ENCODE data around the gene STMN3.
"Not testable (repeated sequence)": the region's sequence is repeated elsewhere in the genome, so short reads cannot be mapped to it uniquely, and the experiment has no call there.

Gene STMN3

DNA sequence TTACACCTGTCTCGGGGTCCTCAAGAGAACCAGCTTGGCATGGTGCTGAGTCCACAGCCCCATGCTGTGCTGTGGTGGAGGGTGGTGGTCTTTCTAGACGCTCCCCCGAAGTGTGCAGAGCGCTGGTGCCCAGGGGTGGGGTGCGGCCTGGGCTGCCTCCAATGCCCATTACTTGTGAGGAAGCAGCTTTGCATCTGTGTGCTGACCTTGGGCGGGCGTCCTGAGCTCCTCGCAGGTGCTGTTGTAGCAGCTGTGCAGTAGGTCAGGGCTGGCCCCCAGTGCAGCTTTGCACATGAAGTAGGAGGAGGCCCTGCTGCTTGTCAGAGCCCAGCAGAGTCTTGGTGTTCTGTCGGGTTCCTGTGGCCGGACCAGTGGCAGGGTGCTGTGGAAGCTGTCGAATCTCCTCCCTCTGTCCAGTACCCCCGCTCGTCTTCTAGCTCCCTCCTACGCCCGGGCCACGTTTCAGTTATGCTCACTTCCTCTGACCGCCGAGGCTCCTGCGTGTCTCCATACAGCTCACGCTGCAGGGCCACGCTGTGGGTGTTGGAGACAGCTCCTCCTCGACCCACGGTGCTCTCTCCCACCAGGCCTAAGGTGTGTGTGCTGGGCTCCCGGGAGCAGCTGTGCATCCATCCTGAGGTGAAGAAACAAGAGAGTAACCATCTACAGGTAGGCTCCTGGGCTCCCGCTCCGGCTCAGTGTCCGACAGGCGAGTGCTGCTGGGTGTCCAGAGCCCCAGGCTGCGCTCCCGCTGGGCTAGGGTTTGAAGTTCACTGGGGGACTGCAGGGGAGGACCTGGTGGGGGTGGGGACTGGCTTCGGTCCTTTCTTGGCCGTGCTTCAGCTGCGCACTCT is 9.0 kb upstream of the STMN3 start:
- Histone ChIP-seq H3K36me3 (ENCODE audit: insufficient read depth, insufficient read length, low read length) (peaks cover 77% of the 10 kb centered on the region), H3K9me3 (ENCODE audit: insufficient read depth, low read length) (no peaks in the 10 kb centered on the region), H3K27me3 (ENCODE audit: insufficient read depth, insufficient read length) (no peaks in the 10 kb centered on the region), H3K4me3 (ENCODE audit: insufficient read length, low read depth) (no peak overlapping the region), H3K4me1 (ENCODE audit: insufficient read depth, insufficient read length) (peaks cover 12% of the 10 kb centered on the region), H3K9ac (ENCODE audit: insufficient read length, low read depth) (no peak overlapping the region)
- no peak for DNase-seq (ENCODE audit: low read depth, low spot score)
- TF ChIP-seq YY1 (IDR thresholded peaks at IDR 0.05; ENCODE audit: insufficient read depth, insufficient read length): no peak
- no peak for TF ChIP-seq SUZ12 (IDR thresholded peaks at IDR 0.05; ENCODE audit: extremely low read depth, insufficient read depth, insufficient read length)
- TF ChIP-seq ZNF274 (IDR thresholded peaks at IDR 0.05; ENCODE audit: low read depth, low read length): no peak

DNA sequence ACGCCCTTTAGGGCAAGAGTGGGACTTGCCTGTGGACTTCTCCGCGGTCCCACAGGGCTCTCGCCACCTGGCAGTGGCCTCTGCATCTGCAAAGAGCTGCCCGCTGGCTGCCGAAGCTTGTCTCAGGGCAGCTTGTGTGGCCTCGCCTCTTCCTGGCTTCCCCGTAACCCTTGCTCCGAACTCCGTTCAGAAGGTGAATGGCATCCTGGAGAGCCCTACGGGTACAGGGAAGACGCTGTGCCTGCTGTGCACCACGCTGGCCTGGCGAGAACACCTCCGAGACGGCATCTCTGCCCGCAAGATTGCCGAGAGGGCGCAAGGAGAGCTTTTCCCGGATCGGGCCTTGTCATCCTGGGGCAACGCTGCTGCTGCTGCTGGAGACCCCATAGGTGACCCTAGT is 7.9 kb upstream of the STMN3 start:
- Histone ChIP-seq H3K9ac (ENCODE audit: insufficient read length, low read depth) (no peak overlapping the region), H3K36me3 (ENCODE audit: insufficient read depth, insufficient read length, low read length) (peaks cover 69% of the 10 kb centered on the region), H3K4me3 (ENCODE audit: insufficient read length, low read depth) (no peak overlapping the region), H3K4me1 (ENCODE audit: insufficient read depth, insufficient read length) (peaks cover 13% of the 10 kb centered on the region), H3K9me3 (ENCODE audit: insufficient read depth, low read length) (no peaks in the 10 kb centered on the region), H3K27me3 (ENCODE audit: insufficient read depth, insufficient read length) (no peaks in the 10 kb centered on the region)
- DNase-seq (ENCODE audit: low read depth, low spot score): no peak
- no peak for TF ChIP-seq SUZ12 (IDR thresholded peaks at IDR 0.05; ENCODE audit: extremely low read depth, insufficient read depth, insufficient read length)
- TF ChIP-seq YY1 (IDR thresholded peaks at IDR 0.05; ENCODE audit: insufficient read depth, insufficient read length): no peak
- TF ChIP-seq ZNF274 (IDR thresholded peaks at IDR 0.05; ENCODE audit: low read depth, low read length): no peak

DNA sequence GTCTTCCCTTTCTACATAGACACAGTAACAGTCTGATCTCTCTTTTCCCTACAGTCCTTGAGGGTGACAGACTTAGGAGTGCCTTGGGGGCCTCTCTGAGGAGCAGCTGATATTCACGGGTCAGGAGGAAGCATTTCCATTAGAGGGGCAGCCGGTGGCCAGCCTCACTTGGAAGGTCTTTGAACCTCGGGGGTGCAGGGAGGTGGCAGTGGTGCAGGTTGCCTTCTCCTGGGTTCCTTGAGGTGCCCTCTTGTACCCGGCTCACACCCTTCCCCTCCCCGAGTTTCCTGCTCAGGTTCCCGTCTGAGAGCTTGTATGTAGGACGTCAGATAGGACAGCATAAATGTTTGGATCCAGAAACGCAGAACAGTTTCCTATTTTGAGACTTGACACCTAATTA is 7.4 kb upstream of the STMN3 start:
- DNase-seq (ENCODE audit: low read depth, low spot score): no peak
- Histone ChIP-seq H3K4me3 (ENCODE audit: insufficient read length, low read depth) (no peak overlapping the region), H3K9ac (ENCODE audit: insufficient read length, low read depth) (no peak overlapping the region), H3K36me3 (ENCODE audit: insufficient read depth, insufficient read length, low read length) (peaks cover 64% of the 10 kb centered on the region), H3K9me3 (ENCODE audit: insufficient read depth, low read length) (no peaks in the 10 kb centered on the region), H3K27me3 (ENCODE audit: insufficient read depth, insufficient read length) (no peaks in the 10 kb centered on the region), H3K4me1 (ENCODE audit: insufficient read depth, insufficient read length) (peaks cover 13% of the 10 kb centered on the region)
- TF ChIP-seq YY1 (IDR thresholded peaks at IDR 0.05; ENCODE audit: insufficient read depth, insufficient read length): no peak
- no peak for TF ChIP-seq ZNF274 (IDR thresholded peaks at IDR 0.05; ENCODE audit: low read depth, low read length)
- no peak for TF ChIP-seq SUZ12 (IDR thresholded peaks at IDR 0.05; ENCODE audit: extremely low read depth, insufficient read depth, insufficient read length)

DNA sequence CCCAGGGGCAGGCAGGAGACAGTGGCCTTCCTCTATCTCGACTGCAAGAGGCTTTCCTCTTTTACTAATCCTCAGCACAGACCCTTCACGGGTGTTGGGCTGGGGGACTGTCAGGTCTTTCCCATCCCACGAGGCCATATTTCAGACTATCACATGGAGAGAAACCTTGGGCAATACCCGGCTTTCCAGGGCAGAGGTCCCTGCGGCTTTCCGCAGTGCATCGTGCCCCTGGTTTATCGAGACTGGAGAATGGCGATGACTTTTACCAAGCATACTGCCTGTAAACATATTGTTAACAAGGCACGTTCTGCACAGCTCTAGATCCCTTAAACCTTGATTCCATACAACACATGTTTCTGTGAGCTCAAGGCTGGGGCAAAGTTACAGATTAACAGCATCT is 7.0 kb upstream of the STMN3 start:
- not testable (repeated sequence) for H3K9ac ChIP-seq (ENCODE audit: insufficient read length, low read depth); H3K4me3 ChIP-seq (ENCODE audit: insufficient read length, low read depth); H3K27me3 ChIP-seq (ENCODE audit: insufficient read depth, insufficient read length); DNase-seq (ENCODE audit: low read depth, low spot score); H3K9me3 ChIP-seq (ENCODE audit: insufficient read depth, low read length)
- H3K4me1 ChIP-seq (ENCODE audit: insufficient read depth, insufficient read length): peaks cover 13% of the 10 kb centered on the region
- H3K36me3 ChIP-seq (ENCODE audit: insufficient read depth, insufficient read length, low read length): peaks cover 61% of the 10 kb centered on the region

DNA sequence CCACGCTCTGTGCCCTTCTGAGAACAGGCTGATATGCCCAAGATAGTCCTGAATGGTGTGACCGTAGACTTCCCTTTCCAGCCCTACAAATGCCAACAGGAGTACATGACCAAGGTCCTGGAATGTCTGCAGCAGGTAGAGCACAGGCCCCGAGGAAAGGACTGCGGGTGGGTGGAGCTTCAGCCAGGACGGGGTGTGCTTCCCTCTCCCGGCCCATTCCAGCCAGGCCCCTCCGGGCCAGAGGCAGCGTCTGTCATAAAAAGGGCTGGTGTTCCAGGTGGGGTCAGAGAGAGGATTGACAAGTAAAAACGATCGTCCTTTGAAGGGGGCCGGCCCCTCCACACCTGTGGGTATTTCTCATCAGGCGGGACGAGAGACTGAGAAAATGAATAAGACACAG is 6.1 kb upstream of the STMN3 start:
- no peaks in the 10 kb centered on the region for H3K9me3 ChIP-seq (ENCODE audit: insufficient read depth, low read length)
- no peak for DNase-seq (ENCODE audit: low read depth, low spot score)
- no peak for TF ChIP-seq SUZ12 (IDR thresholded peaks at IDR 0.05; ENCODE audit: extremely low read depth, insufficient read depth, insufficient read length)
- no peaks in the 10 kb centered on the region for H3K27me3 ChIP-seq (ENCODE audit: insufficient read depth, insufficient read length)
- H3K4me1 ChIP-seq (ENCODE audit: insufficient read depth, insufficient read length): peaks cover 17% of the 10 kb centered on the region
- peak overlapping the region; percentile 79 for H3K4me3 ChIP-seq (ENCODE audit: insufficient read length, low read depth)
- H3K36me3 ChIP-seq (ENCODE audit: insufficient read depth, insufficient read length, low read length): peaks cover 53% of the 10 kb centered on the region
- peak overlapping the region; percentile 94 for H3K9ac ChIP-seq (ENCODE audit: insufficient read length, low read depth)

DNA sequence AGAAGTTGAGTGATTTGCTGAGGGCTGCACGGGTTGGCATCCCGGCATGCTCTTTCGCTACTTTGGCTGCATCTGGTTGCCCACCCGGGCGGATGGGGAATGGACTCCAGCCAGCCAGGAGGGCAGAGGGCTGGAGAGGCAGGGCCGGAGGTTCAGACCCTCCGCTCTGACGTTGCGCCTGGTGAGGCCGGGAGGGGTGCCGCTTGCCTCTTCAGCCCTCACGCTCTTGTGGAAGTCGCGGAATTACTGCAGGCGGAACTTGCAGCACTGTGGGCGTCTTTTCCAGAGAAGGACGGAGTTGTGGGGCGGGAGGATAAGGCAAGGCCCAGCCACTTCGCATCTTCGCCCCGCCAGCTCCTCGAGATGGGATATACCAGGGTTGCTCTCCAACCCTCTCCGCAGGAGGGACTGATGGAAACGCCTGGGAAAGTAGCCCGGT is 5.5 kb upstream of the STMN3 start:
- peaks cover 47% of the 10 kb centered on the region for H3K36me3 ChIP-seq (ENCODE audit: insufficient read depth, insufficient read length, low read length)
- H3K9ac ChIP-seq (ENCODE audit: insufficient read length, low read depth): peak overlapping the region; percentile 94
- no peak for DNase-seq (ENCODE audit: low read depth, low spot score)
- H3K27me3 ChIP-seq (ENCODE audit: insufficient read depth, insufficient read length): no peaks in the 10 kb centered on the region
- peak overlapping the region; percentile 79 for H3K4me3 ChIP-seq (ENCODE audit: insufficient read length, low read depth)
- H3K9me3 ChIP-seq (ENCODE audit: insufficient read depth, low read length): no peaks in the 10 kb centered on the region
- H3K4me1 ChIP-seq (ENCODE audit: insufficient read depth, insufficient read length): peaks cover 20% of the 10 kb centered on the region
- no peak for TF ChIP-seq YY1 (IDR thresholded peaks at IDR 0.05; ENCODE audit: insufficient read depth, insufficient read length)
- TF ChIP-seq SUZ12 (IDR thresholded peaks at IDR 0.05; ENCODE audit: extremely low read depth, insufficient read depth, insufficient read length): no peak
- no peak for TF ChIP-seq ZNF274 (IDR thresholded peaks at IDR 0.05; ENCODE audit: low read depth, low read length)

DNA sequence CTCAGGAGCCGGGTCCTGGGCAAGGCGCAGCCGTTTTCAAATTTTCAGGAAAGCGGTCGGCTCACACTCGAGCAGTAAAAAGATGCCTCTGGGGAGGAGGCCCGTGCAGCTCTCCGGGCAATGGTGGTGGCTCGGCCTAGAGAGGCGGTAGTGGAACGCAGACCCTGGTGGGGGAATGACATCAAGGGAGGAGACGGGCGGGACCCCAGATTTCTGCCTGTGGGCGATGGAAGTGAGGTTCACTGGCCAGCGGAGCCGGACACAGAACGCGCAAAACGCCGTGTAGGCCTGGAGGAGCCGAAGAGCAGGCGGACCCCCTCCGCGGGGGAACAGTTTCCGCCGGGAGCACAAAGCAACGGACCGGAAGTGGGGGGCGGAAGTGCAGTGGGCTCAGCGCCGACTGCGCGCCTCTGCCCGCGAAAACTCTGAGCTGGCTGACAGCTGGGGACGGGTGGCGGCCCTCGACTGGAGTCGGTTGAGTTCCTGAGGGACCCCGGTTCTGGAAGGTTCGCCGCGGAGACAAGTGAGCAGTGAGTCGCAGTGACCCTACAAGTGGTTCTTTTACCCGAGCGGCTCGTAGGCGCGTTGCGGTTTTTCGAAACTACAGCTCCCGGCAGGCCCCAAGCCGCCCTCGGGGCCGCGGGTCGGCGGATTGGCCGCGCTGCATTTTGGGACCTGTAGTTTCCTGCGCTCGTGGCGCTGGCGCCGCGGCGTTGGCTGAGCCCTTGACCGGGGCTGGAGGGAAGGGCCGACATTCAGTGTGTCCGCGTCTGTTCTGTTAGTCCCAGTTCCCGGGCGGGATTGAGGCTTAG is 4.9 kb upstream of the STMN3 start, which contains the start of gene RTEL1:
TSS of gene RTEL1 (plus strand) at position 376 of the 812 bp plus-strand sequence. CDS start 1,091 bp downstream, outside the sequence.
- no peaks in the 10 kb centered on the region for H3K27me3 ChIP-seq (ENCODE audit: insufficient read depth, insufficient read length)
- H3K4me3 ChIP-seq (ENCODE audit: insufficient read length, low read depth): peak within 1 kb of the TSS; percentile 79
- peaks cover 41% of the 10 kb centered on the region for H3K36me3 ChIP-seq (ENCODE audit: insufficient read depth, insufficient read length, low read length)
- TF ChIP-seq ZNF274 (IDR thresholded peaks at IDR 0.05; ENCODE audit: low read depth, low read length) (no peak), YY1 (IDR thresholded peaks at IDR 0.05; ENCODE audit: insufficient read depth, insufficient read length) (no peak), SUZ12 (IDR thresholded peaks at IDR 0.05; ENCODE audit: extremely low read depth, insufficient read depth, insufficient read length) (no peak)
- peak; percentile 88 for DNase-seq (ENCODE audit: low read depth, low spot score)
- H3K9ac ChIP-seq (ENCODE audit: insufficient read length, low read depth): peak within 1 kb of the TSS; percentile 94
- H3K4me1 ChIP-seq (ENCODE audit: insufficient read depth, insufficient read length): peaks cover 20% of the 10 kb centered on the region
- no peaks in the 10 kb centered on the region for H3K9me3 ChIP-seq (ENCODE audit: insufficient read depth, low read length)

Data from NT2/D1 (cell line).